22Rv1 (cell line): ENCODE results near the gene TEKTIP1.

Source experiments
- ZFX ChIP-seq: fragments of 450-650 bp; IDR thresholded peaks from 2 replicates; pipeline ENCODE4 v1.6.1; 2017; ENCODE audit warnings: antibody characterized with exemption, borderline replicate concordance
- TF ChIP-seq, protein P1 (sequence below): fragments of 450-650 bp; IDR thresholded peaks from 2 replicates; pipeline ENCODE4 v1.5.1; 2017; ENCODE audit warnings: mild to moderate bottlenecking

DNA sequence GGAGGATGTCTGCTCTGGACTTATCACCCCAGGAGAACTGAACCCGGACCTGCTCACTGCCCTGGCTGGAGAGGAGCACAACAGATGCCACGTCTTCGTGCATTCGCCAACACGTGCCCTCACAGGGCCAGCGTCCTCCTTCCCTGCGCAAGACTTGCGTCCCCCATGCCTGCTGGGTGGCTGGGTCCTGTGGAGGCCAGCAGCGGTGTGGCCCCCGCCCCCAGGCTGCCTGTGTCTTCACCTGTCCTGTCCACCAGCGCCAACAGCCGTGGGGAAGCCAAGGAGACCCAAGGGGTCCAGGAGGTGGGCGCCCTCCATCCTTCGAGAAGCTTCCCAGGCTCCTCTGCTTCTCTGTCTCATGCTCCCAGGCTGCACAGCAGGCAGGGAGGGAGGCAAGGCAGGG, 3.4 kb upstream of the TEKTIP1 start:
- TF ChIP-seq, protein P1, sequence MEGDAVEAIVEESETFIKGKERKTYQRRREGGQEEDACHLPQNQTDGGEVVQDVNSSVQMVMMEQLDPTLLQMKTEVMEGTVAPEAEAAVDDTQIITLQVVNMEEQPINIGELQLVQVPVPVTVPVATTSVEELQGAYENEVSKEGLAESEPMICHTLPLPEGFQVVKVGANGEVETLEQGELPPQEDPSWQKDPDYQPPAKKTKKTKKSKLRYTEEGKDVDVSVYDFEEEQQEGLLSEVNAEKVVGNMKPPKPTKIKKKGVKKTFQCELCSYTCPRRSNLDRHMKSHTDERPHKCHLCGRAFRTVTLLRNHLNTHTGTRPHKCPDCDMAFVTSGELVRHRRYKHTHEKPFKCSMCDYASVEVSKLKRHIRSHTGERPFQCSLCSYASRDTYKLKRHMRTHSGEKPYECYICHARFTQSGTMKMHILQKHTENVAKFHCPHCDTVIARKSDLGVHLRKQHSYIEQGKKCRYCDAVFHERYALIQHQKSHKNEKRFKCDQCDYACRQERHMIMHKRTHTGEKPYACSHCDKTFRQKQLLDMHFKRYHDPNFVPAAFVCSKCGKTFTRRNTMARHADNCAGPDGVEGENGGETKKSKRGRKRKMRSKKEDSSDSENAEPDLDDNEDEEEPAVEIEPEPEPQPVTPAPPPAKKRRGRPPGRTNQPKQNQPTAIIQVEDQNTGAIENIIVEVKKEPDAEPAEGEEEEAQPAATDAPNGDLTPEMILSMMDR: no peak
- TF ChIP-seq ZFX: no peak
